ENCODE results near the gene PGA3.
"Not testable (repeated sequence)": the region's sequence is repeated elsewhere in the genome, so short reads cannot be mapped to it uniquely, and the experiment has no call there.

PGA3 gene

GRCh38 chr11:61202950-61203746 lies at the start of gene PGA3:
PGA3 (plus strand) TSS chr11:61203515; CDS start chr11:61203565, 50 bp downstream.
- DNase-seq (ENCODE audit: low spot score) = not testable (repeated sequence)

- DNase-seq (ENCODE audit: low spot score) = no peak
Measured at GRCh38 chr11:61153593-61154095, 49.7 kb upstream of the PGA3 start.

- DNase-seq (ENCODE audit: low spot score) = no peak
Measured at GRCh38 chr11:61154528-61154927, 48.8 kb upstream of the PGA3 start.

GRCh38 chr11:61155312-61155711 lies 48.0 kb upstream of the PGA3 start:
- no peak for DNase-seq (ENCODE audit: low spot score)

GRCh38 chr11:61155741-61156140 lies 47.6 kb upstream of the PGA3 start:
- DNase-seq (ENCODE audit: low spot score) = no peak

- DNase-seq (ENCODE audit: low spot score) = no peak
Measured at GRCh38 chr11:61157743-61158142, 45.6 kb upstream of the PGA3 start.

- no peak for DNase-seq (ENCODE audit: low spot score)
Measured at GRCh38 chr11:61158691-61159381, 44.5 kb upstream of the PGA3 start.

GRCh38 chr11:61160487-61161189 lies 42.7 kb upstream of the PGA3 start:
- DNase-seq (ENCODE audit: low spot score) = no peak

- DNase-seq (ENCODE audit: low spot score) = peak; percentile 96
Measured at GRCh38 chr11:61161190-61162091, 41.9 kb upstream of the PGA3 start, which contains the start of gene VPS37C. VPS37C (minus strand) TSS chr11:61161426; CDS start chr11:61138829, 22,597 bp downstream.

- no peak for DNase-seq (ENCODE audit: low spot score)
Measured at GRCh38 chr11:61162092-61162941, 41.0 kb upstream of the PGA3 start.

- no peak for DNase-seq (ENCODE audit: low spot score)
Measured at GRCh38 chr11:61163021-61163420, 40.3 kb upstream of the PGA3 start.

- no peak for DNase-seq (ENCODE audit: low spot score)
Measured at GRCh38 chr11:61163714-61164605, 39.4 kb upstream of the PGA3 start.

GRCh38 chr11:61164606-61165424 lies 38.5 kb upstream of the PGA3 start:
- DNase-seq (ENCODE audit: low spot score) = no peak

- not testable (repeated sequence) for DNase-seq (ENCODE audit: low spot score)
Measured at GRCh38 chr11:61165785-61166184, 37.5 kb upstream of the PGA3 start.

GRCh38 chr11:61166331-61166730 lies 37.0 kb upstream of the PGA3 start:
- DNase-seq (ENCODE audit: low spot score) = not testable (repeated sequence)

GRCh38 chr11:61168042-61168688 lies 35.1 kb upstream of the PGA3 start:
- DNase-seq (ENCODE audit: low spot score) = no peak

- DNase-seq (ENCODE audit: low spot score) = no peak
Measured at GRCh38 chr11:61168800-61169199, 34.5 kb upstream of the PGA3 start.

- DNase-seq (ENCODE audit: low spot score) = no peak
Measured at GRCh38 chr11:61170566-61170965, 32.7 kb upstream of the PGA3 start.

Measured in left forelimb (tissue), 1 donor.